Neural crest cell (in vitro differentiated cells): Measurements from ENCODE around the gene XDH. TPM values are rescaled to one million over a fixed set of nuclear protein-coding genes. Genes with fewer than 3 reads are reported as not detected.

Source experiments
- DNase-seq: peaks from one replicate; pipeline ENCODE4 v3.0.0; 2021; ENCODE audit warnings: low read depth, mixed read lengths, low spot score
- H3K27ac Mint-ChIP-seq: one replicate; pipeline ENCODE4 v1.8.0; 2021; ENCODE audit warnings: mild to moderate bottlenecking, mixed read lengths; ENCODE audit not compliant: unreplicated experiment
- H3K27me3 Mint-ChIP-seq: 2 replicates; pipeline ENCODE4 v1.8.0; 2021; ENCODE audit warnings: low read depth, mild to moderate bottlenecking, mixed read lengths
- H3K36me3 Mint-ChIP-seq: 2 replicates; pipeline ENCODE4 v1.8.0; 2021; ENCODE audit warnings: low read depth, mild to moderate bottlenecking, mixed read lengths
- H3K4me1 Mint-ChIP-seq: 2 replicates; pipeline ENCODE4 v1.8.0; 2021; ENCODE audit warnings: mixed read lengths
- H3K4me3 Mint-ChIP-seq: one replicate; pipeline ENCODE4 v1.8.0; 2021; ENCODE audit warnings: mild to moderate bottlenecking, mixed read lengths
- H3K9me3 Mint-ChIP-seq: 2 replicates; pipeline ENCODE4 v1.8.0; 2021; ENCODE audit warnings: mixed read lengths
- CTCF ChIP-seq: fragments of 200-600 bp; sonication (generic); conservative IDR thresholded peaks from 2 replicates; pipeline ENCODE4 v1.5.0; 2021; ENCODE audit warnings: antibody characterized with exemption, mild to moderate bottlenecking
- total RNA-seq: library from RNA; stranded (reverse); gene quantifications from 2 replicates; pipeline ENCODE4 v1.2.1, GENCODE V29; 2021

Gene XDH
- total RNA-seq, 1 donor from 2014 or later: 0.75 TPM

- no peak overlapping the region for H3K4me3 Mint-ChIP-seq
- no peaks in the 10 kb centered on the region for H3K4me1 Mint-ChIP-seq
- no peak for DNase-seq
- no peaks in the 10 kb centered on the region for H3K9me3 Mint-ChIP-seq
- no peak overlapping the region for H3K27ac Mint-ChIP-seq
- no peak for TF ChIP-seq CTCF
- H3K27me3 Mint-ChIP-seq: no peaks in the 10 kb centered on the region
- H3K36me3 Mint-ChIP-seq: no peaks in the 10 kb centered on the region
Observed at GRCh38 chr2:31434911-31435310, 20.4 kb upstream of the XDH start.

GRCh38 chr2:31433541-31433940 lies 19.0 kb upstream of the XDH start:
- H3K4me1 Mint-ChIP-seq: no peaks in the 10 kb centered on the region
- H3K9me3 Mint-ChIP-seq: peaks cover 3% of the 10 kb centered on the region
- no peaks in the 10 kb centered on the region for H3K36me3 Mint-ChIP-seq
- TF ChIP-seq CTCF: no peak
- no peak overlapping the region for H3K27ac Mint-ChIP-seq
- DNase-seq: no peak
- no peaks in the 10 kb centered on the region for H3K27me3 Mint-ChIP-seq
- H3K4me3 Mint-ChIP-seq: no peak overlapping the region

GRCh38 chr2:31430439-31431165 lies 16.1 kb upstream of the XDH start:
- Mint-ChIP-seq H3K36me3 (no peaks in the 10 kb centered on the region), H3K27ac (no peak overlapping the region), H3K9me3 (peaks cover 3% of the 10 kb centered on the region), H3K4me1 (no peaks in the 10 kb centered on the region), H3K4me3 (no peak overlapping the region), H3K27me3 (no peaks in the 10 kb centered on the region)
- no peak for TF ChIP-seq CTCF
- no peak for DNase-seq

- Mint-ChIP-seq H3K4me1 (no peaks in the 10 kb centered on the region), H3K9me3 (peaks cover 3% of the 10 kb centered on the region), H3K4me3 (no peak overlapping the region), H3K36me3 (no peaks in the 10 kb centered on the region), H3K27me3 (no peaks in the 10 kb centered on the region), H3K27ac (no peak overlapping the region)
- DNase-seq: no peak
- TF ChIP-seq CTCF: no peak
Observed at GRCh38 chr2:31429759-31430438, 15.4 kb upstream of the XDH start.

GRCh38 chr2:31429040-31429439 lies 14.5 kb upstream of the XDH start:
- Mint-ChIP-seq H3K4me1 (no peaks in the 10 kb centered on the region), H3K4me3 (no peak overlapping the region), H3K9me3 (peaks cover 3% of the 10 kb centered on the region), H3K27ac (no peak overlapping the region), H3K36me3 (no peaks in the 10 kb centered on the region), H3K27me3 (no peaks in the 10 kb centered on the region)
- no peak for TF ChIP-seq CTCF
- DNase-seq: no peak
